SK-N-MC (cell line): Measurements from ENCODE around the gene FAM131A.

Source experiments
- DNase-seq: peaks from one replicate; pipeline ENCODE4 v3.0.0-alpha.2; 2011; ENCODE audit warnings: low read depth, low spot score
- H3K27ac ChIP-seq: fragments of 200-600 bp; sonication (generic); 2 replicates; pipeline ENCODE4 v1.5.1; 2016; ENCODE audit warnings: mixed run types
- H3K36me3 ChIP-seq: fragments of 200-600 bp; sonication (generic); 2 replicates; pipeline ENCODE4 v1.6.1; 2017; ENCODE audit warnings: antibody characterized with exemption, low read length, mixed read lengths; ENCODE audit not compliant: insufficient read depth
- H3K4me3 ChIP-seq: fragments of 200-600 bp; sonication (generic); 2 replicates; pipeline ENCODE4 v1.5.1; 2016
- H3K9ac ChIP-seq: fragments of 200-600 bp; sonication (generic); 2 replicates; pipeline ENCODE4 v1.8.0; 2017; ENCODE audit warnings: mixed run types, mixed read lengths; ENCODE audit not compliant: insufficient read length
- H3K9me3 ChIP-seq: fragments of 200-600 bp; sonication (generic); 2 replicates; pipeline ENCODE4 v1.6.1; 2017; ENCODE audit warnings: low read depth, mild to moderate bottlenecking, antibody characterized with exemption, low read length, moderate library complexity, mixed read lengths
- EZH2 ChIP-seq: fragments of 200-600 bp; sonication (generic); IDR thresholded peaks from one replicate; pipeline ENCODE4 v1.6.1; 2017; ENCODE audit warnings: antibody characterized with exemption
- FOXP2 ChIP-seq: optimal IDR thresholded peaks from 2 replicates; pipeline ENCODE3; 2011; ENCODE audit warnings: mild to moderate bottlenecking, moderate library complexity; ENCODE audit not compliant: insufficient read depth; ENCODE audit errors: extremely low read length, control extremely low read depth
- POLR2AphosphoS5 ChIP-seq: IDR thresholded peaks from 2 replicates; pipeline ENCODE4 v1.6.1; 2012; ENCODE audit warnings: mild to moderate bottlenecking, low read depth, low read length, borderline replicate concordance

FAM131A gene

GRCh38 chr3:184395320-184395660, 57.9 kb downstream of the FAM131A start:
- no peak for DNase-seq
- TF ChIP-seq EZH2 (no peak), FOXP2 (no peak), POLR2AphosphoS5 (no peak)
- no peaks in the 10 kb centered on the region for H3K36me3 ChIP-seq
- H3K9me3 ChIP-seq = no peaks in the 10 kb centered on the region
- H3K27ac ChIP-seq = no peak overlapping the region
- no peak overlapping the region for H3K9ac ChIP-seq
- no peak overlapping the region for H3K4me3 ChIP-seq
